Breast epithelium (tissue), 3 donors: Measurements from ENCODE around the gene LTF.

ENCODE experiments used
- CTCF ChIP-seq, 3 donors: fragments of 450-650 bp; IDR thresholded peaks; one replicate each; pipeline ENCODE4 v1.5.1; 2016 to 2017; ENCODE audit warnings: antibody characterized with exemption in 3 of 3, mild to moderate bottlenecking in 3 of 3, moderate library complexity in 3 of 3
- POLR2A ChIP-seq: fragments of 450-650 bp; IDR thresholded peaks from one replicate; pipeline ENCODE4 v1.6.1; 2016; ENCODE audit warnings: antibody characterized with exemption, mild to moderate bottlenecking, moderate library complexity

GRCh38 chr3:46408853-46409252 is 55.9 kb downstream of the LTF start:
- TF ChIP-seq CTCF (IDR thresholded peaks at IDR 0.05) (no peak), POLR2A (no peak)
